Fibroblast of pulmonary artery (primary cell): ENCODE measurements around the gene ATP9A.
"Not testable (repeated sequence)": the region's sequence is repeated elsewhere in the genome, so short reads cannot be mapped to it uniquely, and the experiment has no call there.

Experiments
- DNase-seq: peaks from one replicate; pipeline ENCODE4 v3.0.0-alpha.2; 2010; ENCODE audit warnings: low read depth
- H3K4me3 ChIP-seq: replicated peaks from 2 replicates; pipeline ENCODE4 v1.5.1; 2011; ENCODE audit warnings: low read depth, mild to moderate bottlenecking, control low read depth, low read length, moderate library complexity
- CTCF ChIP-seq: IDR thresholded peaks from 2 replicates; pipeline ENCODE4 v1.5.1; 2011; ENCODE audit warnings: mild to moderate bottlenecking, control low read depth, low read length, inconsistent platforms; ENCODE audit errors: missing control alignments

The ATP9A gene

GRCh38 chr20:51687630-51688029 lies 80.6 kb downstream of the ATP9A start:
- TF ChIP-seq CTCF: no peak
- H3K4me3 ChIP-seq: no peak overlapping the region
- no peak for DNase-seq

GRCh38 chr20:51687108-51687507 lies 81.1 kb downstream of the ATP9A start:
- TF ChIP-seq CTCF: no peak
- peak; percentile 45 for DNase-seq
- H3K4me3 ChIP-seq: no peak overlapping the region

GRCh38 chr20:51685494-51685893 lies 82.7 kb downstream of the ATP9A start:
- not testable (repeated sequence) for DNase-seq, H3K4me3 ChIP-seq

GRCh38 chr20:51680067-51680749 lies 88.0 kb downstream of the ATP9A start:
- TF ChIP-seq CTCF: no peak
- no peak overlapping the region for H3K4me3 ChIP-seq

GRCh38 chr20:51679254-51679921 lies 88.8 kb downstream of the ATP9A start:
- TF ChIP-seq CTCF: no peak
- H3K4me3 ChIP-seq: no peak overlapping the region
- no peak for DNase-seq

More at GRCh38 chr20:51680067-51680749, 88.0 kb downstream of the ATP9A start:
- DNase-seq: no peak

GRCh38 chr20:51678026-51678697 lies 90.0 kb downstream of the ATP9A start:
- peak; percentile 10 for DNase-seq
- TF ChIP-seq CTCF: peak; percentile 21

GRCh38 chr20:51668947-51669346 lies 99.2 kb downstream of the ATP9A start:
- DNase-seq: no peak
- TF ChIP-seq CTCF: no peak

More at GRCh38 chr20:51678026-51678697, 90.0 kb downstream of the ATP9A start:
- no peak overlapping the region for H3K4me3 ChIP-seq

More at GRCh38 chr20:51668947-51669346, 99.2 kb downstream of the ATP9A start:
- no peak overlapping the region for H3K4me3 ChIP-seq
